ENCODE measurements around the gene NCF4.

NCF4 gene

DNA sequence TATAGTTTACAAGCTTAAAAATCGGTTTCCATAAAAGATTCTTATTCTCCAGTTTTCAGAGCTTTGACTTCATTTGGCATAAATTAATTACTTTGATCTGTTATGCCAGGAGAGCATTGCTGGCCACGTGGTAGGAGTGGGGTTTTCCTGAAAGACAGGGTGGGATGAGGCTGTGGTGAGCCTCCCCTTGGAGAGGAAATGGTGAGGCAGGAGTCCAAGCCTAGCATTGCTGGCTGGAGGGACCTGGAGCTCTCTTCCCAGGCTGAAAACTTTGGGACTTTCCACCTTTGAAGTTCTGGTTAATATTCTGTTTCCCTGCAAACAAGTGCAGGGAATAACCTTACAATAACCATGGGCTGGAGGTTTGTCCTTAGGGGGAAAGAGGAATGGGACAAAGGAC lies 31.5 kb downstream of the NCF4 start:
- no peak for DNase-seq (ENCODE audit: low spot score)
- H3K27ac ChIP-seq: no peak overlapping the region
- TF ChIP-seq, protein P1, sequence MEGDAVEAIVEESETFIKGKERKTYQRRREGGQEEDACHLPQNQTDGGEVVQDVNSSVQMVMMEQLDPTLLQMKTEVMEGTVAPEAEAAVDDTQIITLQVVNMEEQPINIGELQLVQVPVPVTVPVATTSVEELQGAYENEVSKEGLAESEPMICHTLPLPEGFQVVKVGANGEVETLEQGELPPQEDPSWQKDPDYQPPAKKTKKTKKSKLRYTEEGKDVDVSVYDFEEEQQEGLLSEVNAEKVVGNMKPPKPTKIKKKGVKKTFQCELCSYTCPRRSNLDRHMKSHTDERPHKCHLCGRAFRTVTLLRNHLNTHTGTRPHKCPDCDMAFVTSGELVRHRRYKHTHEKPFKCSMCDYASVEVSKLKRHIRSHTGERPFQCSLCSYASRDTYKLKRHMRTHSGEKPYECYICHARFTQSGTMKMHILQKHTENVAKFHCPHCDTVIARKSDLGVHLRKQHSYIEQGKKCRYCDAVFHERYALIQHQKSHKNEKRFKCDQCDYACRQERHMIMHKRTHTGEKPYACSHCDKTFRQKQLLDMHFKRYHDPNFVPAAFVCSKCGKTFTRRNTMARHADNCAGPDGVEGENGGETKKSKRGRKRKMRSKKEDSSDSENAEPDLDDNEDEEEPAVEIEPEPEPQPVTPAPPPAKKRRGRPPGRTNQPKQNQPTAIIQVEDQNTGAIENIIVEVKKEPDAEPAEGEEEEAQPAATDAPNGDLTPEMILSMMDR (IDR thresholded peaks at IDR 0.05): no peak

DNA sequence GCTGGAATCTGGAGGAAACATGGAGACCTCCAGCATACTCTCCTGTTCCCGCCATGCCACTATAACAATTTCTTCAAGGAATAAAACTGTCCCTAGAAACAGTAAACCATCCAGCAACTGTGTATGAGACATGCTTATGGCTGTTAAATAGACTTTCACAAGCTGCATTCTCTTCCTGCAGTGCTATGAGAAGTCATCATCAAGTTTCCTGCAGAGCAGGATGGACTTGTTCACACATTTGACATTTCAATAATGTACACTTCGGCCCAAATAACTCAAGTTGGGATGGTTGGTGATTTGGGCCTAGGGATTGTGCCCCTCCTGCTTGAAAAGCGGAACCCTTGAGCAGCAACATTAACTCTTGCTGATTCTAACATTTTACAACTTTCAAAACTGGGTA lies 32.5 kb downstream of the NCF4 start:
- no peak overlapping the region for H3K4me3 ChIP-seq
- TF ChIP-seq, protein P1 (IDR thresholded peaks at IDR 0.05): no peak
- H3K27ac ChIP-seq: no peak overlapping the region
- no peak for DNase-seq (ENCODE audit: low spot score)

More for the DNA sequence above, 31.5 kb downstream of the NCF4 start:
- H3K4me3 ChIP-seq: no peak overlapping the region

DNA sequence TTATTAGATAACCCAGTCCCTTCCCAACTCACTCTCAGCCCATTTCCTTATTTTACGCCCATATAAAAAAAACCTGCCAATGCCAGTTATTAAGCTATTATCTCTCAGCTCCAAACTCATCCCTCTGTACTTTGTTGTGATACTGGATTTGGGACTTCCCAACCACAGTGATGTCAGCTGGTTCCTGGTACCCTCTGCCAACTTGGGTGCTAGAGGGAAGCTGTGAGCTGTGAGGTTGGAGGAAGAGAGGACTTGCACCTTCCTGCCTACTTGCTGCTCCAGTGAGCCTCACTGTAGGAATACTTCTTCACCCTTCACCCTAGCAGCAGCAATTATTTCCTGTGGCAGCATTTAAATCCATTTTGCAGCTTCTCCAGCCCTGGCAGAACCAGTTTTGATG lies 33.5 kb downstream of the NCF4 start:
- Histone ChIP-seq H3K4me3 (no peak overlapping the region), H3K27ac (no peak overlapping the region)
- TF ChIP-seq, protein P1 (IDR thresholded peaks at IDR 0.05): no peak
- DNase-seq (ENCODE audit: low spot score): no peak

DNA sequence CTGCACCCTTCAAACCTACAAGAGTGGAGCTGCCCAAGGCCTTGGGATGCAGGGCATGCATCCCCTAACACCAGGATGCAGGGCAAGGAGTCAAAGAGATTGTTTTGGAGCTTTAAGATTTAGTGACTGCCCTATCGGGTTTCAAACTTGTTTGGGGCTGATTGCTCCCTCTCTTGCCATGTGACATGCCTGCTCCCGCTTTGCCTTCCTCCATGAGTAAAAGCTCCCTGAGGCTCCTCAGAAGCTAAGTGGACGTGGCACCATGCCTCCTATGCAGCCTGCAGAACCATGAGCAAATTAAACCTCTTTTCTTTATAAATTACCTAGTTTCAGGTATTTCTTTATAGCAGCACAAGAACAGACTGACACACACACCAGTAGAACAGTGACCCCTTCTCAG lies 36.8 kb downstream of the NCF4 start:
- Histone ChIP-seq H3K27ac (no peak overlapping the region), H3K4me3 (no peak overlapping the region)
- TF ChIP-seq, protein P1 (IDR thresholded peaks at IDR 0.05): no peak

DNA sequence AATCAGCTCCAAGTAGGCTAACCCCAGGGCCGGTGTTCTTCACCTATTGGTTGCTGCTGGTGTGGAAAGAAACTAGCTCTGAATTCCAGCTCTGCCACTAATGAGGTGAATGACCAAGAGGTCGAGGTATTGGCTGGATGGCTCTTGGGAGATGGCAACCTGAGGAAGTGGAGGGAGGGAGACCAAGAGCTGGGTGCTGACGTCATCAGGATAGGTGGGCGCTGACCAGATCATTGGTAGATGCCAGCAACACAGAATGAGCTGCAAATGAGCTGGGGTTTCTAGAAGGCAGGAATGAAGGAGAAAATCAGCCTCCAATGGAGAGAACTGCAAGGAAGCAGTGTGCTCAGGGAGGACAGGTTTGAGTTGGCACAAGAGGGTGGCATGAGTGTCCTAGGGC lies 37.9 kb downstream of the NCF4 start:
- TF ChIP-seq, protein P1 (IDR thresholded peaks at IDR 0.05): no peak
- H3K27ac ChIP-seq: no peak overlapping the region
- no peak for DNase-seq (ENCODE audit: low spot score)
- H3K4me3 ChIP-seq: no peak overlapping the region

More for the DNA sequence above, 36.8 kb downstream of the NCF4 start:
- DNase-seq (ENCODE audit: low spot score): no peak

DNA sequence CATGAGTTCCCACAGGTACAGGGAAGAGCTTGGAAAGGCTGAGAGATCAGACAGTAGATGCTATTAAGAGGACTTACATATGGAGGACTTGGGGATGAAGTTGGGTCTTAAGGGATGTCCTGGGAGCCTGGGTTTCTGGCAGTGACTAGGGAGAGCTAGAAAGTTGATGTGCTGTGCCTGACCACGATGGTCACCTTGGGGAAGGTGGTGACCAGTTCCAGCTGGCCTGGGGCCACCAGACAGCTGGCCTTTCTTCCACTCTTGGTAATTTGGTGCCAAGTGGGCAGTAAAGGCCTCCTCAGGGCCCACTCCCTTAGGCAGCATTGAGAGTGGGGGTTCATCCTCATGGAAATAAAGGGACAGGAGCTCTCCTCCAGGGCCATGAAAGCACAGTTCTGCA lies 38.7 kb downstream of the NCF4 start:
- TF ChIP-seq, protein P1 (IDR thresholded peaks at IDR 0.05): no peak
- Histone ChIP-seq H3K4me3 (no peak overlapping the region), H3K27ac (no peak overlapping the region)
- DNase-seq (ENCODE audit: low spot score): no peak

DNA sequence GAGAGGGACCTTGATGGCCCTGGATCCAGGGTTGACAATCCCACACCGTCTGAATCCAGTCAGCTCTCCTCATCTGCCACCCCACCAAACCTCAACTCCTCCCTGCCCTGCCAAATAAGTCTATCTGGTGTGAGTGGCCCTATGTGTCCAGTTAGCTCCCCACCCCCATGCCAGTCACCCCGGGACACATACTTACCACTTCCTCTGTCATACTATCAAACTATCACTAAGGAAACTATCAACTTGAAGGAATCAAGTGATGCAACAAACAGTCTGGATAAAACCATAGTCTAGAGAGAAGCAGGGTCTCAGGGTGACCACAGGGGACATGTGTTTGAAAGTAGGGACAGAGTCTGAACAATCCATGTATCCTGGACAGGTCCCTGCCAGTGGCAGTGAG lies 39.4 kb downstream of the NCF4 start:
- H3K27ac ChIP-seq: no peak overlapping the region
- TF ChIP-seq, protein P1 (IDR thresholded peaks at IDR 0.05): no peak
- no peak for DNase-seq (ENCODE audit: low spot score)
- H3K4me3 ChIP-seq: no peak overlapping the region

Measured in coronary artery (tissue), 2 donors.